Adrenal gland (tissue), 12 donors: ENCODE results near the gene NTPCR. TPM values are rescaled to one million over a fixed set of nuclear protein-coding genes. Genes with fewer than 3 reads are reported as not detected.
"Not testable (repeated sequence)": the region's sequence is repeated elsewhere in the genome, so short reads cannot be mapped to it uniquely, and the experiment has no call there.

Experiments
- DNase-seq, 7 donors: peaks; one replicate each; pipeline ENCODE4 v3.0.0-alpha.2; 2019 to 2020
- H3K27ac ChIP-seq, 5 donors: fragments of 200-600 bp; sonication (generic) in 4 of 5; 1 replicate in 3 of 5; 2 replicates in 2 of 5; pipeline versions ENCODE4 v1.5.1 to v1.8.0; 2016 to 2020; ENCODE audit warnings: mild to moderate bottlenecking in 1 of 5
- H3K27me3 ChIP-seq: fragments of 200-600 bp; 2 replicates; pipeline ENCODE4 v1.8.0; 2021
- H3K36me3 ChIP-seq, 2 donors: fragments of 200-600 bp; replicated peaks in 1 of 2; 1 replicate in 1 of 2; 2 replicates in 1 of 2; pipeline versions ENCODE4 v1.5.1 to v1.8.0; 2018 to 2022
- H3K4me1 ChIP-seq, 2 donors: fragments of 200-600 bp; replicated peaks in 1 of 2; 1 replicate in 1 of 2; 2 replicates in 1 of 2; pipeline versions ENCODE4 v1.5.1 to v1.8.0; 2018 to 2021
- H3K4me3 ChIP-seq, 4 donors: fragments of 200-600 bp; sonication (generic) in 3 of 4; one replicate each; pipeline ENCODE4 v1.5.1; 2016 to 2018
- H3K9me3 ChIP-seq, 3 donors: fragments of 200-600 bp; sonication (generic) in 1 of 3; replicated peaks in 1 of 3; 1 replicate in 2 of 3; 2 replicates in 1 of 3; pipeline versions ENCODE4 v1.5.1 to v1.8.0; 2016 to 2021
- POLR2A ChIP-seq, 2 donors: fragments of 450-650 bp; IDR thresholded peaks; one replicate each; pipeline ENCODE4 v1.6.1; 2017; ENCODE audit warnings: antibody characterized with exemption in 2 of 2, mild to moderate bottlenecking in 2 of 2, moderate library complexity in 1 of 2
- WGBS, 4 donors: extraction: QIAGEN DNeasy Blood & Tissue Kit in 2 of 4; methylation state at CpG; one replicate each; pipeline versions ENCODE4 v1.1.5 to v1.1.7; 2013 to 2017; 5-methylcytosine and 5-hydroxymethylcytosine counted together
- intact Hi-C, 2 donors: fragments of 100-400 bp; cut with DNase I; formaldehyde crosslinking; loops; one replicate each; pipeline versions ENCODE4 v1.14.1 to v1.15.0; 2022 to 2023
- polyA plus RNA-seq, 3 donors: library from polyadenylated mRNA; stranded (reverse); fragments of 200-250 nt in 2 of 3; fragments of 350-450 nt in 1 of 3; fragmentation: Illumina TruSeq in 1 of 3; extraction: RNeasy Lipid Tissue Mini Kit (QIAGEN cat#74804) in 1 of 3; gene quantifications; one replicate each; pipeline ENCODE4 v1.2.3, GENCODE V29; 2013 to 2014
- total RNA-seq, 9 donors: library from RNA; depleted of rRNA in 4 of 9; stranded (reverse); fragments of >200 nt in 4 of 9; fragments of 120-200 nt in 1 of 9; fragmentation: NEBNext Ultra II Directional in 1 of 9; extraction: Animal tissue kit (Norgen Biotek cat#: 25700) in 1 of 9; gene quantifications; one replicate each; pipeline versions ENCODE4 v1.1.0 to v1.2.4, GENCODE V29; 2013 to 2023
- TF ChIP-seq, protein P1 (sequence below), 6 experiments: fragments of 450-650 bp in 4 of 6; fragments of 200-600 bp in 2 of 6; sonication (generic) in 1 of 6; IDR thresholded peaks; 1 replicate in 5 of 6; 2 replicates in 1 of 6; pipeline versions ENCODE4 v1.5.1 to v1.8.0; 2016 to 2021; ENCODE audit warnings: antibody characterized with exemption in 6 of 6, mild to moderate bottlenecking in 2 of 6, moderate library complexity in 1 of 6
- donor health status: healthy with polysubstance abuse.
- donor health status: Bipolar disorder and iron deficiency.
- donor health status: DM: yes; HTN: yes; CAD: no.
- donor health status: DM: no; HTN: no; CAD: no.
- donor health status: DM: no; HTN: no; CAD: no.
- donor health status: DM: yes; HTN: yes; CAD: no.

The NTPCR gene
- total and polyA plus RNA-seq, 12 donors = 17.3 to 72.0 (median 57.2) TPM

DNA sequence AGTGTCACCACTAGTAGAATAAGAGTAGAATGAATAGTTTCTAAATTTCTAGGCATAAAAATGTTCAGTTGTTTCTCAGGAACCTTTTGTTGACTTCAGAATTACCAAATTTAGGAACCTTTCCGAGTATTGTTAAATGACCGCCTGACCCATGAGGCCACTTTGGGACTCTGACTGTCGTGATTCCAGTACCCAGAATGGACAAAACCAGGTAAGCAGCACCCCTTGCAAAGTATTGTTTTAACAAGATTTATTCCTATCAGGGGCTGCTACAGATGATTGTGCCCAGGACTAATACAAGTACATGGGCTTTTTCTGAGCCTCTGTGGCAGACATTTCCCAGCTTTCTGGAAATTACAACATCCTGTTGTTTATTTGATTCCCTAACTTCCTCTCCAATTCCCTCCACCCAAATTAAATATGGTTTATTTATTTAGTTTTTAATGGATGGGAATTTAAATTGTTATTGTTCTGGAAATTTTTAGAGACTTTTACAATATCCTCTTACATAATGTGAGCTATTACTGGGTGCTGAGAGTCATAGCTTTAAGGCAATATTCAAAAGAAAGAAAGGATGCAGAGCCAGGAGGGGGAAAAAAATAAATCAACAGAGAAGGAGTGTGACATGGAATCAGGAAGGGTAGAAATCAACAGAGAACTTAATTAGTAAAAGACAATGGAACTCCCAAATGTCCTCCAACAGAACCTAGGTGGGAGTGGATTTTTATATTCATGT is 37.4 kb upstream of the NTPCR start:
- Histone ChIP-seq H3K4me3 (no peak overlapping the region), H3K9me3 (no peaks in the 10 kb centered on the region), H3K27me3 (no peaks in the 10 kb centered on the region), H3K36me3 (no peaks in the 10 kb centered on the region), H3K4me1 (no peaks in the 10 kb centered on the region), H3K27ac (no peak overlapping the region)
- 78 to 86% (median 81%) methylated on average over 3 of the region's 3 CpGs for WGBS, 4 donors
- intact Hi-C loops = no loop called here
- TF ChIP-seq, protein P1, sequence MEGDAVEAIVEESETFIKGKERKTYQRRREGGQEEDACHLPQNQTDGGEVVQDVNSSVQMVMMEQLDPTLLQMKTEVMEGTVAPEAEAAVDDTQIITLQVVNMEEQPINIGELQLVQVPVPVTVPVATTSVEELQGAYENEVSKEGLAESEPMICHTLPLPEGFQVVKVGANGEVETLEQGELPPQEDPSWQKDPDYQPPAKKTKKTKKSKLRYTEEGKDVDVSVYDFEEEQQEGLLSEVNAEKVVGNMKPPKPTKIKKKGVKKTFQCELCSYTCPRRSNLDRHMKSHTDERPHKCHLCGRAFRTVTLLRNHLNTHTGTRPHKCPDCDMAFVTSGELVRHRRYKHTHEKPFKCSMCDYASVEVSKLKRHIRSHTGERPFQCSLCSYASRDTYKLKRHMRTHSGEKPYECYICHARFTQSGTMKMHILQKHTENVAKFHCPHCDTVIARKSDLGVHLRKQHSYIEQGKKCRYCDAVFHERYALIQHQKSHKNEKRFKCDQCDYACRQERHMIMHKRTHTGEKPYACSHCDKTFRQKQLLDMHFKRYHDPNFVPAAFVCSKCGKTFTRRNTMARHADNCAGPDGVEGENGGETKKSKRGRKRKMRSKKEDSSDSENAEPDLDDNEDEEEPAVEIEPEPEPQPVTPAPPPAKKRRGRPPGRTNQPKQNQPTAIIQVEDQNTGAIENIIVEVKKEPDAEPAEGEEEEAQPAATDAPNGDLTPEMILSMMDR (IDR thresholded peaks at IDR 0.05) = no peak
- no peak for TF ChIP-seq POLR2A (IDR thresholded peaks at IDR 0.05)
- DNase-seq = no peak

DNA sequence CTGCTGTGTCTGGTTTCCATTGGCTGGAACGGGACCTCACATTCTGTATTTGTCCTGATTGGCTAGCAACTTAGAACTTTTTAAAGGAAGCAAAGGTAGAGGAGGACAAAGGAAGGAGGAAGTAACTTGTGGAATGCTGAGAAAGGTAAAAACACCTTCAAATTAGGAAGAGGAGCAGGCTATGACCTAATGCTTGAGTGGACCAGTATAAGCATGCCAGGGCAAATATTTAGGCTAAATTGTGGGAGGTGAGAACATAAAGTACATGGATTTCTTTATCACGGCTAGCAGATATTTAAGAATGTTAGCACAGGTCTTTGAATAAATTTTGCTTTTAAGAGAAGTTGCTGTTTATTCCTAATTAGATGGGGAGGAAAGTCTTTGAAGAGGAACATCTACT is 36.1 kb upstream of the NTPCR start:
- 83 to 98% (median 91%) methylated on average over 2 of the region's 2 CpGs for WGBS, 4 donors
- DNase-seq, intact Hi-C loops, H3K27ac ChIP-seq, H3K4me1 ChIP-seq, H3K9me3 ChIP-seq, H3K36me3 ChIP-seq, H3K4me3 ChIP-seq, H3K27me3 ChIP-seq: not testable (repeated sequence)

DNA sequence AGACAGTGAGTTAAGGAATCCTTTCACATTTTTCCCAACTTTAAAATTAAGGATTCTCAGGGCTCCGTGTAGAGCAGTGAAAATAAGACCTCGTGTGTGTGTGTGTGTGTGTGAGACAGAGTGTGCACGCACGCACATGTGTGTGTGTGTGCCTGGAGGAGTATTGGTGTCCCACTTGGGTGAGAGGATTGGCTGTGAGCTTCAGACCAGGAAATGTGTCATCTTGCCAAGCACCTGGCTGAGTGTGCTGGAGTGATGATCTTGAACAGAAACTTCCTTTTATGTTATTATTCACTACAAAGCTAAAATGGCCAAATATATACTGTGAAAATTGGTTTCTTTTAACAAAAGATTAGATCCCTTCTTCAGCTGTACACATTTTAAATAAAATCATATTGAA is 35.2 kb upstream of the NTPCR start:
- Histone ChIP-seq H3K9me3 (no peaks in the 10 kb centered on the region), H3K4me1 (no peaks in the 10 kb centered on the region), H3K27me3 (no peaks in the 10 kb centered on the region), H3K36me3 (no peaks in the 10 kb centered on the region), H3K27ac (no peak overlapping the region), H3K4me3 (no peak overlapping the region)
- TF ChIP-seq, protein P1 (IDR thresholded peaks at IDR 0.05) = no peak
- TF ChIP-seq POLR2A (IDR thresholded peaks at IDR 0.05) = no peak
- no peak for DNase-seq
- intact Hi-C loops = no loop called here
- 81 to 94% (median 84%) methylated on average over 4 of the region's 4 CpGs for WGBS, 4 donors

DNA sequence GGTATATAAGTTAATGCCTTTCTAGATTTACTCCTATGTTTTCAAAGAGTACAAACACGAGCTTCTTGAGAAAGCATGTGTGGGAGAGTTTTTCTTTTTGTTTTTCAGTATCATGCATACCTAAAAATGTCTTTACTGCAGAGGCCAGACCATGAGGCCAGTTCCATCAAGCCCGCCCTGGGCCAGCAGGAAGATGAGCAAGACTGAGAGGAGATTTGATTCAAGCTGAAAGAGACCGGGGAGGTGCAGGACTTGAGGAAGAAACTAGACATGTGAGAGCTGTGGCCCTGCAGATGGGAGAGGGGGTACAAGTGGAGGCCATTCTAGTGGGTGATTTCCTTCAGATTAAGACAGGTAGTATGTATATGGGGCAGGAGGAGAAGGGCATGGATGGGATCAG is 33.4 kb upstream of the NTPCR start:
- no peak for DNase-seq
- TF ChIP-seq, protein P1 (IDR thresholded peaks at IDR 0.05) = no peak
- intact Hi-C loops = no loop called here
- 70 to 91% (median 89%) methylated on average over 3 of the region's 3 CpGs for WGBS, 4 donors
- H3K9me3 ChIP-seq = no peaks in the 10 kb centered on the region
- no peak overlapping the region for H3K4me3 ChIP-seq
- no peaks in the 10 kb centered on the region for H3K27me3 ChIP-seq
- no peak overlapping the region for H3K27ac ChIP-seq
- no peaks in the 10 kb centered on the region for H3K4me1 ChIP-seq
- H3K36me3 ChIP-seq = no peaks in the 10 kb centered on the region

DNA sequence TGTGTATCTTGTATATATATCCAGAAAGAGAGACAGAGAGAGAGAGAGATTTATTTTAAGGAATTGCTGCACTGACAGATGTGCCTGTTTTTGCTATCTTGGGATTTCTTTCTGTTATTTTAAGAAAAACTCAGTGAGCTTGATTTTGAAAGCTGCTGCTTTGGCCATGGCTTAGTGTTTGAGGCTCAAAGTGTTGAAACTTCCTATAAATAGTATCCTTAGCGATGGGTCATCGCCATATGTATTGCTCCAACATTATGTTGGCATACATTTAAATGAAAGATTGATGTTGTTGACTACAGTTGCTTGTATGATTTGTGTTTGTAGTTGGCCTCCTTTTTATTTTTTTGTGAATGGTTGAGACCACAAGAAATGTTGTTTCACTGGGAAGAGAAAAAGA is 29.0 kb upstream of the NTPCR start:
- intact Hi-C loops = no loop called here
- no peaks in the 10 kb centered on the region for H3K4me1 ChIP-seq
- WGBS, 4 donors = 64 to 71% (median 69%) methylated on average over 2 of the region's 2 CpGs
- no peak for DNase-seq
- H3K4me3 ChIP-seq = no peak overlapping the region
- no peaks in the 10 kb centered on the region for H3K9me3 ChIP-seq
- TF ChIP-seq POLR2A (IDR thresholded peaks at IDR 0.05) = no peak
- TF ChIP-seq, protein P1 (IDR thresholded peaks at IDR 0.05) = no peak
- no peaks in the 10 kb centered on the region for H3K36me3 ChIP-seq
- no peak overlapping the region for H3K27ac ChIP-seq
- no peaks in the 10 kb centered on the region for H3K27me3 ChIP-seq
